ENCODE measurements around the gene FN1.

The FN1 gene

GRCh38 chr2:215391531-215391930 lies 44.3 kb downstream of the FN1 start:
- peaks cover 14% of the 10 kb centered on the region for H3K4me1 ChIP-seq (ENCODE audit: control insufficient read depth, insufficient read depth, low read length)
- H3K27me3 ChIP-seq (ENCODE audit: control insufficient read depth, insufficient read depth, low read length) = no peaks in the 10 kb centered on the region
- H3K4me3 ChIP-seq (ENCODE audit: low read depth, low read length) = no peak overlapping the region
- no peak overlapping the region for H3K27ac ChIP-seq (ENCODE audit: low read depth, low read length)
- no peak overlapping the region for H3K9ac ChIP-seq (ENCODE audit: low read length)
- peaks cover 89% of the 10 kb centered on the region for H3K36me3 ChIP-seq (ENCODE audit: control insufficient read depth, insufficient read depth, low read length)
- no peaks in the 10 kb centered on the region for H3K9me3 ChIP-seq (ENCODE audit: control insufficient read depth, insufficient read depth, low read depth, low read length)

- Histone ChIP-seq H3K36me3 (ENCODE audit: control insufficient read depth, insufficient read depth, low read length) (peaks cover 83% of the 10 kb centered on the region), H3K27me3 (ENCODE audit: control insufficient read depth, insufficient read depth, low read length) (no peaks in the 10 kb centered on the region), H3K9me3 (ENCODE audit: control insufficient read depth, insufficient read depth, low read depth, low read length) (no peaks in the 10 kb centered on the region), H3K4me3 (ENCODE audit: low read depth, low read length) (no peak overlapping the region), H3K4me1 (ENCODE audit: control insufficient read depth, insufficient read depth, low read length) (peaks cover 14% of the 10 kb centered on the region), H3K9ac (ENCODE audit: low read length) (no peak overlapping the region), H3K27ac (ENCODE audit: low read depth, low read length) (no peak overlapping the region)
Measured at GRCh38 chr2:215390550-215390913, 45.3 kb downstream of the FN1 start.

- H3K27me3 ChIP-seq (ENCODE audit: control insufficient read depth, insufficient read depth, low read length) = no peaks in the 10 kb centered on the region
- peak overlapping the region; percentile 49 for H3K27ac ChIP-seq (ENCODE audit: low read depth, low read length)
- H3K36me3 ChIP-seq (ENCODE audit: control insufficient read depth, insufficient read depth, low read length) = peaks cover 79% of the 10 kb centered on the region
Measured at GRCh38 chr2:215388002-215388728, 47.7 kb downstream of the FN1 start.

GRCh38 chr2:215386566-215386965 lies 49.3 kb downstream of the FN1 start:
- Histone ChIP-seq H3K9ac (ENCODE audit: low read length) (no peak overlapping the region), H3K36me3 (ENCODE audit: control insufficient read depth, insufficient read depth, low read length) (peaks cover 78% of the 10 kb centered on the region), H3K4me1 (ENCODE audit: control insufficient read depth, insufficient read depth, low read length) (peaks cover 14% of the 10 kb centered on the region), H3K4me3 (ENCODE audit: low read depth, low read length) (no peak overlapping the region), H3K27me3 (ENCODE audit: control insufficient read depth, insufficient read depth, low read length) (no peaks in the 10 kb centered on the region), H3K27ac (ENCODE audit: low read depth, low read length) (no peak overlapping the region), H3K9me3 (ENCODE audit: control insufficient read depth, insufficient read depth, low read depth, low read length) (no peaks in the 10 kb centered on the region)

More at GRCh38 chr2:215388002-215388728, 47.7 kb downstream of the FN1 start:
- H3K4me3 ChIP-seq (ENCODE audit: low read depth, low read length) = no peak overlapping the region
- no peak overlapping the region for H3K9ac ChIP-seq (ENCODE audit: low read length)
- H3K4me1 ChIP-seq (ENCODE audit: control insufficient read depth, insufficient read depth, low read length) = peaks cover 14% of the 10 kb centered on the region
- H3K9me3 ChIP-seq (ENCODE audit: control insufficient read depth, insufficient read depth, low read depth, low read length) = no peaks in the 10 kb centered on the region

- Histone ChIP-seq H3K27ac (ENCODE audit: low read depth, low read length) (no peak overlapping the region), H3K9me3 (ENCODE audit: control insufficient read depth, insufficient read depth, low read depth, low read length) (no peaks in the 10 kb centered on the region), H3K36me3 (ENCODE audit: control insufficient read depth, insufficient read depth, low read length) (peaks cover 77% of the 10 kb centered on the region), H3K27me3 (ENCODE audit: control insufficient read depth, insufficient read depth, low read length) (no peaks in the 10 kb centered on the region), H3K9ac (ENCODE audit: low read length) (no peak overlapping the region), H3K4me1 (ENCODE audit: control insufficient read depth, insufficient read depth, low read length) (peaks cover 14% of the 10 kb centered on the region), H3K4me3 (ENCODE audit: low read depth, low read length) (no peak overlapping the region)
Measured at GRCh38 chr2:215384710-215385109, 51.2 kb downstream of the FN1 start.

GRCh38 chr2:215383652-215384279 lies 52.1 kb downstream of the FN1 start:
- H3K36me3 ChIP-seq (ENCODE audit: control insufficient read depth, insufficient read depth, low read length) = peaks cover 85% of the 10 kb centered on the region

GRCh38 chr2:215382480-215382879 lies 53.4 kb downstream of the FN1 start:
- Histone ChIP-seq H3K27me3 (ENCODE audit: control insufficient read depth, insufficient read depth, low read length) (no peaks in the 10 kb centered on the region), H3K27ac (ENCODE audit: low read depth, low read length) (no peak overlapping the region), H3K9me3 (ENCODE audit: control insufficient read depth, insufficient read depth, low read depth, low read length) (no peaks in the 10 kb centered on the region), H3K36me3 (ENCODE audit: control insufficient read depth, insufficient read depth, low read length) (peaks cover 86% of the 10 kb centered on the region), H3K4me3 (ENCODE audit: low read depth, low read length) (no peak overlapping the region), H3K4me1 (ENCODE audit: control insufficient read depth, insufficient read depth, low read length) (peaks cover 3% of the 10 kb centered on the region), H3K9ac (ENCODE audit: low read length) (no peak overlapping the region)

More at GRCh38 chr2:215383652-215384279, 52.1 kb downstream of the FN1 start:
- Histone ChIP-seq H3K27me3 (ENCODE audit: control insufficient read depth, insufficient read depth, low read length) (no peaks in the 10 kb centered on the region), H3K4me3 (ENCODE audit: low read depth, low read length) (no peak overlapping the region), H3K27ac (ENCODE audit: low read depth, low read length) (no peak overlapping the region), H3K9me3 (ENCODE audit: control insufficient read depth, insufficient read depth, low read depth, low read length) (no peaks in the 10 kb centered on the region), H3K4me1 (ENCODE audit: control insufficient read depth, insufficient read depth, low read length) (peaks cover 14% of the 10 kb centered on the region), H3K9ac (ENCODE audit: low read length) (no peak overlapping the region)

GRCh38 chr2:215382011-215382410 lies 53.9 kb downstream of the FN1 start:
- H3K27ac ChIP-seq (ENCODE audit: low read depth, low read length) = no peak overlapping the region
- H3K4me1 ChIP-seq (ENCODE audit: control insufficient read depth, insufficient read depth, low read length) = no peaks in the 10 kb centered on the region
- no peaks in the 10 kb centered on the region for H3K9me3 ChIP-seq (ENCODE audit: control insufficient read depth, insufficient read depth, low read depth, low read length)
- no peaks in the 10 kb centered on the region for H3K27me3 ChIP-seq (ENCODE audit: control insufficient read depth, insufficient read depth, low read length)
- H3K36me3 ChIP-seq (ENCODE audit: control insufficient read depth, insufficient read depth, low read length) = peaks cover 86% of the 10 kb centered on the region
- no peak overlapping the region for H3K9ac ChIP-seq (ENCODE audit: low read length)
- no peak overlapping the region for H3K4me3 ChIP-seq (ENCODE audit: low read depth, low read length)

GRCh38 chr2:215380699-215381098 lies 55.2 kb downstream of the FN1 start:
- Histone ChIP-seq H3K9ac (ENCODE audit: low read length) (no peak overlapping the region), H3K4me3 (ENCODE audit: low read depth, low read length) (no peak overlapping the region), H3K36me3 (ENCODE audit: control insufficient read depth, insufficient read depth, low read length) (peaks cover 89% of the 10 kb centered on the region), H3K27ac (ENCODE audit: low read depth, low read length) (no peak overlapping the region), H3K9me3 (ENCODE audit: control insufficient read depth, insufficient read depth, low read depth, low read length) (no peaks in the 10 kb centered on the region), H3K4me1 (ENCODE audit: control insufficient read depth, insufficient read depth, low read length) (no peaks in the 10 kb centered on the region), H3K27me3 (ENCODE audit: control insufficient read depth, insufficient read depth, low read length) (no peaks in the 10 kb centered on the region)

GRCh38 chr2:215379948-215380347 lies 55.9 kb downstream of the FN1 start:
- Histone ChIP-seq H3K4me3 (ENCODE audit: low read depth, low read length) (no peak overlapping the region), H3K27me3 (ENCODE audit: control insufficient read depth, insufficient read depth, low read length) (no peaks in the 10 kb centered on the region), H3K27ac (ENCODE audit: low read depth, low read length) (no peak overlapping the region), H3K4me1 (ENCODE audit: control insufficient read depth, insufficient read depth, low read length) (no peaks in the 10 kb centered on the region), H3K9me3 (ENCODE audit: control insufficient read depth, insufficient read depth, low read depth, low read length) (no peaks in the 10 kb centered on the region), H3K36me3 (ENCODE audit: control insufficient read depth, insufficient read depth, low read length) (peaks cover 96% of the 10 kb centered on the region), H3K9ac (ENCODE audit: low read length) (no peak overlapping the region)

- no peaks in the 10 kb centered on the region for H3K9me3 ChIP-seq (ENCODE audit: control insufficient read depth, insufficient read depth, low read depth, low read length)
- H3K4me3 ChIP-seq (ENCODE audit: low read depth, low read length) = no peak overlapping the region
- no peak overlapping the region for H3K9ac ChIP-seq (ENCODE audit: low read length)
- no peaks in the 10 kb centered on the region for H3K27me3 ChIP-seq (ENCODE audit: control insufficient read depth, insufficient read depth, low read length)
- no peak overlapping the region for H3K27ac ChIP-seq (ENCODE audit: low read depth, low read length)
- no peaks in the 10 kb centered on the region for H3K4me1 ChIP-seq (ENCODE audit: control insufficient read depth, insufficient read depth, low read length)
- H3K36me3 ChIP-seq (ENCODE audit: control insufficient read depth, insufficient read depth, low read length) = peaks cover 96% of the 10 kb centered on the region
Measured at GRCh38 chr2:215379039-215379438, 56.8 kb downstream of the FN1 start.

All from HUES6 (cell line).